Keratinocyte (primary cell): ENCODE measurements around the gene MYBPC3. TPM values are rescaled to one million over a fixed set of nuclear protein-coding genes. Genes with fewer than 3 reads are reported as not detected.

Experiments used
- DNase-seq: peaks from one replicate; pipeline ENCODE4 v3.0.0-alpha.2; 2011; ENCODE audit warnings: low read depth, missing footprints, low spot score
- FAIRE-seq: peaks from 2 replicates; lab custom pipeline; 2011; peaks lifted over from hg19 to GRCh38; lab: Jason Lieb, UNC
- H2AFZ ChIP-seq: 2 replicates; pipeline ENCODE4 v1.6.0; 2012; ENCODE audit warnings: low read length, control low read depth, inconsistent platforms; ENCODE audit not compliant: control insufficient read depth
- H3K27ac ChIP-seq: 2 replicates; pipeline ENCODE4 v1.5.1; 2011; ENCODE audit warnings: low read length; ENCODE audit not compliant: control insufficient read depth, insufficient read depth
- H3K27me3 ChIP-seq: 3 replicates; pipeline ENCODE4 v1.6.0; 2011; ENCODE audit warnings: low read length; ENCODE audit not compliant: control insufficient read depth, insufficient read depth; ENCODE audit errors: extremely low read depth
- H3K36me3 ChIP-seq, 2 experiments: 2 replicates in 1 of 2; 3 replicates in 1 of 2; pipeline ENCODE4 v1.5.1; 2011; ENCODE audit warnings: low read length in 2 of 2, mild to moderate bottlenecking in 1 of 2; ENCODE audit not compliant: control insufficient read depth in 2 of 2, insufficient read depth in 2 of 2; ENCODE audit errors: extremely low read depth in 1 of 2
- H3K4me1 ChIP-seq: 3 replicates; pipeline ENCODE4 v1.5.1; 2011; ENCODE audit warnings: low read length; ENCODE audit not compliant: control insufficient read depth, insufficient read depth; ENCODE audit errors: extremely low read depth
- H3K4me2 ChIP-seq: 3 replicates; pipeline ENCODE4 v1.6.0; 2011; ENCODE audit warnings: low read depth, low read length; ENCODE audit not compliant: control insufficient read depth, insufficient read depth; ENCODE audit errors: extremely low read depth
- H3K4me3 ChIP-seq, 3 experiments: fragments of 200-600 bp in 1 of 3; sonication (generic) in 1 of 3; 2 replicates in 2 of 3; 3 replicates in 1 of 3; pipeline ENCODE4 v1.5.1; 2011 to 2016; ENCODE audit warnings: low read length in 3 of 3, mild to moderate bottlenecking in 3 of 3, control low read depth in 2 of 3, inconsistent platforms in 1 of 3, low read depth in 1 of 3, mixed read lengths in 1 of 3, mixed run types in 1 of 3, moderate library complexity in 1 of 3; ENCODE audit not compliant: control insufficient read depth in 2 of 3, insufficient read depth in 2 of 3; ENCODE audit errors: extremely low read depth in 1 of 3
- H3K79me2 ChIP-seq: 2 replicates; pipeline ENCODE4 v1.6.0; 2012; ENCODE audit warnings: low read length; ENCODE audit not compliant: control insufficient read depth, insufficient read depth
- H3K9ac ChIP-seq: 3 replicates; pipeline ENCODE4 v1.6.0; 2011; ENCODE audit warnings: low read length; ENCODE audit not compliant: control insufficient read depth, insufficient read depth; ENCODE audit errors: extremely low read depth
- H3K9me1 ChIP-seq: 3 replicates; pipeline ENCODE4 v1.6.0; 2011; ENCODE audit warnings: low read length; ENCODE audit not compliant: control insufficient read depth, insufficient read depth; ENCODE audit errors: extremely low read depth
- H3K9me3 ChIP-seq: 2 replicates; pipeline ENCODE4 v1.5.1; 2012; ENCODE audit warnings: low read depth, low read length; ENCODE audit not compliant: control insufficient read depth
- H4K20me1 ChIP-seq: 3 replicates; pipeline ENCODE4 v1.6.0; 2011; ENCODE audit warnings: low read length; ENCODE audit not compliant: control insufficient read depth, insufficient read depth; ENCODE audit errors: extremely low read depth
- CTCF ChIP-seq, 3 experiments: IDR thresholded peaks in 1 of 3; conservative IDR thresholded peaks in 1 of 3; optimal IDR thresholded peaks in 1 of 3; 2 replicates in 2 of 3; 3 replicates in 1 of 3; pipeline versions ENCODE3 to v1.5.1; 2011; ENCODE audit warnings: low read length in 3 of 3, mild to moderate bottlenecking in 3 of 3, moderate library complexity in 2 of 3, control low read depth in 1 of 3, inconsistent platforms in 1 of 3; ENCODE audit not compliant: insufficient read depth in 2 of 3; ENCODE audit errors: extremely low read depth in 1 of 3
- EZH2 ChIP-seq: IDR thresholded peaks from one replicate; pipeline ENCODE4 v1.6.1; 2012; ENCODE audit warnings: inconsistent platforms, mild to moderate bottlenecking, low read length, moderate library complexity
- dilution Hi-C: fragments of 300-500 bp; cut with MboI; formaldehyde crosslinking; loops from one replicate; pipeline ENCODE4 v1.7.0; 2020; ENCODE audit warnings: low sequenced_read_pairs; ENCODE audit not compliant: extremely low pct_ligation_motif_present
- polyA plus RNA-seq, 5 experiments: library from polyadenylated mRNA; depleted of rRNA in 3 of 5; stranded (reverse) in 3 of 5; stranded (forward) in 1 of 5; unstranded in 1 of 5; fragments of >200 nt; gene quantifications; 1 replicate in 1 of 5; 2 replicates in 3 of 5; 3 replicates in 1 of 5; pipeline versions ENCODE4 v1.2.1 to v1.2.3, GENCODE V29; 2011 to 2012; ENCODE audit warnings: missing spikeins in 2 of 5, low read depth in 1 of 5, low replicate concordance in 1 of 5

MYBPC3 gene
- polyA plus RNA-seq, 1 donor (not counting 4 experiments of a cell fraction or from before 2014, with no cell fraction given) = not detected

GRCh38 chr11:47348131-47348802 lies 4.2 kb downstream of the MYBPC3 start:
- Histone ChIP-seq H3K79me2 (no peaks in the 10 kb centered on the region), H2AFZ (no peak overlapping the region), H3K27me3 (no peaks in the 10 kb centered on the region), H3K4me2 (no peak overlapping the region), H3K4me3 (no peak overlapping the region), H3K4me1 (no peaks in the 10 kb centered on the region), H3K9ac (no peak overlapping the region), H3K9me1 (no peaks in the 10 kb centered on the region), H3K36me3 (no peaks in the 10 kb centered on the region), H3K9me3 (no peaks in the 10 kb centered on the region), H4K20me1 (no peaks in the 10 kb centered on the region), H3K27ac (no peak overlapping the region)
- dilution Hi-C loops = no loop called here
- TF ChIP-seq EZH2 = no peak
- no peak for TF ChIP-seq CTCF (optimal IDR thresholded peaks at IDR 0.05 in 1 of 3, IDR thresholded peaks at IDR 0.05 in 1 of 3, conservative IDR thresholded peaks at IDR 0.05 in 1 of 3; ENCODE audit: extremely low read depth in 1 of 3, insufficient read depth in 2 of 3, low read length in 3 of 3)
- no peak for FAIRE-seq
- DNase-seq = no peak

GRCh38 chr11:47347137-47347536 lies 5.4 kb downstream of the MYBPC3 start:
- no peak overlapping the region for H3K27ac ChIP-seq
- DNase-seq = no peak
- no peak for FAIRE-seq
- no peak overlapping the region for H3K4me3 ChIP-seq
- no peak overlapping the region for H2AFZ ChIP-seq
- no peaks in the 10 kb centered on the region for H3K9me1 ChIP-seq
- no peak overlapping the region for H3K9ac ChIP-seq
- H3K36me3 ChIP-seq = no peaks in the 10 kb centered on the region
- H3K79me2 ChIP-seq = no peaks in the 10 kb centered on the region
- H4K20me1 ChIP-seq = no peaks in the 10 kb centered on the region
- H3K27me3 ChIP-seq = no peaks in the 10 kb centered on the region
- no peaks in the 10 kb centered on the region for H3K9me3 ChIP-seq
- no peaks in the 10 kb centered on the region for H3K4me1 ChIP-seq
- dilution Hi-C loops = no loop called here
- TF ChIP-seq EZH2 = no peak
- TF ChIP-seq CTCF (optimal IDR thresholded peaks at IDR 0.05 in 1 of 3, IDR thresholded peaks at IDR 0.05 in 1 of 3, conservative IDR thresholded peaks at IDR 0.05 in 1 of 3; ENCODE audit: extremely low read depth in 1 of 3, insufficient read depth in 2 of 3, low read length in 3 of 3) = no peak
- no peak overlapping the region for H3K4me2 ChIP-seq
